Choroid plexus epithelial cell (primary cell): ENCODE results near the gene FAM170B.
A peak's percentile ranks its signal among the peaks of the same experiment; 100 is the strongest.

ENCODE experiments used
- DNase-seq: peaks from one replicate; pipeline ENCODE4 v3.0.0-alpha.2; 2010; ENCODE audit warnings: low read depth
- H3K4me3 ChIP-seq: 2 replicates; pipeline ENCODE4 v1.5.1; 2011; ENCODE audit warnings: low read depth, mild to moderate bottlenecking, control low read depth, low read length, moderate library complexity
- CTCF ChIP-seq: conservative IDR thresholded peaks from 2 replicates; pipeline ENCODE4 v1.5.1; 2011; ENCODE audit warnings: low read depth, mild to moderate bottlenecking, control low read depth, inconsistent platforms, low read length, moderate library complexity

FAM170B gene

GRCh38 chr10:49158404-49158803 lies 24.6 kb upstream of the FAM170B start:
- TF ChIP-seq CTCF, result no peak
- DNase-seq, result no peak
- H3K4me3 ChIP-seq, result no peak overlapping the region

- H3K4me3 ChIP-seq, result no peak overlapping the region
- TF ChIP-seq CTCF, result no peak
- no peak for DNase-seq
Measured at GRCh38 chr10:49157229-49157628, 23.4 kb upstream of the FAM170B start.

DNA sequence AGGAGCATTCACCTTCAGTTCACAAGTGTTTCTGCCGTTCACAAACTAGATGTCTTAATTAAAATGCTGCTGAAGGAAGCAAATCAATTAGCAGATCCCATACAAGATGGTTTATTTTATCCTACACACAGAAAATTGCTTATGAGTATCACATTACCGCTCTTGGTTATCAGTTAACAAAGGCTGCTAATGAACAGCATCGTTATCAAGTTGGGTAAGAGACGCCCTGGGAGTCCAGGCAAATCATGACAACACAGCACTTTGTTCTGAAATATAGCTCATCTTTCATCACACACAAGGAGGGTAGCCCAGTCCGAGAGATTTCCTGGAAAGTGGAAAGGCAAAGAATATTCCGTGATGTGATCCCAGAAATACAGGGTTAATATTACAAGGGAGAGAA lies 20.8 kb upstream of the FAM170B start:
- TF ChIP-seq CTCF, result no peak
- no peak overlapping the region for H3K4me3 ChIP-seq
- no peak for DNase-seq

DNA sequence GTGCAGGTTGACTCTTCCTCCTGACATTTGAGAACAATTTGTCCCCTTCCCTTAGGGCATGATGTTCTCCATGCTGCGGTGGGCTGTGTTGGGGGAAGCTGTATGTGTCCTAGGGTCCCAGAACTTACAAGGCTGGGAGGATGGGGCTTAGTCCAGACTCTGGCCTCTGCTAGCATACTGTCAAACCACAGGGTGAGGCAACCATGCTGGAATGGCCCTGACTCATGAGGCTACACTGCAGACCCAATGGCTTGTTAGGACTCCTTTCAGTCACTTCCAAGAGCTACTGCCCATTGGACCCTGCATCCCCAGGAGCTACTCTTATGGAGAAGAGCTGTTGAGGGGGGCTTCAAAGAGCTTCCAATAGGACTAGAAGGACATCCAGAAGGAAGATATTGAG lies 20.1 kb upstream of the FAM170B start:
- no peak for TF ChIP-seq CTCF
- H3K4me3 ChIP-seq, result no peak overlapping the region
- peak; percentile 52 for DNase-seq

- no peak for DNase-seq
- H3K4me3 ChIP-seq, result no peak overlapping the region
- no peak for TF ChIP-seq CTCF
Measured at GRCh38 chr10:49153115-49153514, 19.3 kb upstream of the FAM170B start.

GRCh38 chr10:49152663-49153062 lies 18.8 kb upstream of the FAM170B start:
- H3K4me3 ChIP-seq, result no peak overlapping the region
- DNase-seq, result no peak
- no peak for TF ChIP-seq CTCF

- TF ChIP-seq CTCF, result no peak
- H3K4me3 ChIP-seq, result no peak overlapping the region
- DNase-seq, result no peak
Measured at GRCh38 chr10:49152037-49152436, 18.2 kb upstream of the FAM170B start.
